H1 (cell line): ENCODE results near the gene IL36RN. TPM values are rescaled to one million over a fixed set of nuclear protein-coding genes. Genes with fewer than 3 reads are reported as not detected.

ENCODE experiments used
- CTCF ChIA-PET: fragments of 300-600 bp; sonication (Branson Sonifier 250); formaldehyde crosslinking; loops from one replicate; lab custom pipeline; 2021; ENCODE audit not compliant: partially characterized antibody; lab: Charles Lee
- POLR2A ChIA-PET: fragments of 300-600 bp; sonication (Branson Sonifier 250); formaldehyde crosslinking; loops from one replicate; lab custom pipeline; 2021; ENCODE audit warnings: inconsistent platforms; ENCODE audit not compliant: partially characterized antibody; lab: Charles Lee
- DNase-seq, 2 experiments: peaks; one replicate each; pipeline versions ENCODE4 v3.0.0 to v3.0.0-alpha.2; 2010 to 2022; ENCODE audit warnings: low spot score in 2 of 2, low read depth in 1 of 2, mixed read lengths in 1 of 2
- FAIRE-seq: peaks from 2 replicates; lab custom pipeline; 2011; peaks lifted over from hg19 to GRCh38; lab: Jason Lieb, UNC
- H2AFZ ChIP-seq: 2 replicates; pipeline ENCODE4 v1.8.1; 2012; ENCODE audit warnings: low read length, inconsistent platforms
- H2AK5ac ChIP-seq: 2 replicates; pipeline ENCODE4 v1.6.1; 2013; ENCODE audit warnings: low read depth, low read length
- H2BK120ac ChIP-seq: replicated peaks from 2 replicates; pipeline ENCODE3; 2013; ENCODE audit warnings: low read depth, low read length, inconsistent platforms
- H2BK12ac ChIP-seq: 2 replicates; pipeline ENCODE4 v1.6.1; 2013; ENCODE audit warnings: low read depth, low read length
- H2BK15ac ChIP-seq: 2 replicates; pipeline ENCODE4 v1.6.1; 2013; ENCODE audit warnings: low read length
- H2BK20ac ChIP-seq: 2 replicates; pipeline ENCODE4 v1.6.1; 2013; ENCODE audit warnings: low read length
- H2BK5ac ChIP-seq: 2 replicates; pipeline ENCODE4 v1.6.1; 2013; ENCODE audit warnings: low read depth, low read length
- H3K14ac ChIP-seq: 2 replicates; pipeline ENCODE4 v1.6.1; 2013; ENCODE audit warnings: inconsistent platforms; ENCODE audit not compliant: insufficient read length
- H3K18ac ChIP-seq: 2 replicates; pipeline ENCODE4 v1.6.1; 2013; ENCODE audit warnings: low read length; ENCODE audit errors: extremely low read depth
- H3K23ac ChIP-seq: 2 replicates; pipeline ENCODE4 v1.6.1; 2013; ENCODE audit warnings: inconsistent platforms; ENCODE audit not compliant: insufficient read length
- H3K23me2 ChIP-seq: 2 replicates; pipeline ENCODE4 v1.6.1; 2013; ENCODE audit warnings: low read depth, low read length
- H3K27ac ChIP-seq: 2 replicates; pipeline ENCODE4 v1.6.1; 2011; ENCODE audit warnings: low read depth, low read length, inconsistent platforms
- H3K27me3 ChIP-seq, 4 experiments: replicated peaks in 1 of 4; 1 replicate in 1 of 4; 2 replicates in 3 of 4; pipeline versions ENCODE4 v1.6.1 to v1.8.1; 2011 to 2013; ENCODE audit warnings: low read length in 3 of 4, mild to moderate bottlenecking in 3 of 4, inconsistent platforms in 2 of 4, mixed read lengths in 2 of 4, moderate library complexity in 1 of 4; ENCODE audit not compliant: control insufficient read depth in 3 of 4, insufficient read depth in 3 of 4; ENCODE audit errors: extremely low read depth in 1 of 4
- H3K36me3 ChIP-seq, 4 experiments: 2 replicates each; pipeline versions ENCODE4 v1.6.1 to v1.8.1; 2011 to 2013; ENCODE audit warnings: mild to moderate bottlenecking in 4 of 4, low read length in 3 of 4, moderate library complexity in 2 of 4, control low read depth in 1 of 4, inconsistent platforms in 1 of 4; ENCODE audit not compliant: insufficient read depth in 4 of 4, control insufficient read depth in 2 of 4
- H3K4ac ChIP-seq: replicated peaks from 2 replicates; pipeline ENCODE3; 2013; ENCODE audit warnings: low read length, low read depth, mixed read lengths, inconsistent platforms; ENCODE audit not compliant: insufficient read length
- H3K4me1 ChIP-seq, 4 experiments: replicated peaks in 1 of 4; 1 replicate in 1 of 4; 2 replicates in 3 of 4; pipeline versions ENCODE4 v1.6.1 to v1.8.1; 2011 to 2013; ENCODE audit warnings: low read length in 3 of 4, inconsistent platforms in 2 of 4, mixed read lengths in 1 of 4; ENCODE audit not compliant: insufficient read depth in 4 of 4, control insufficient read depth in 3 of 4
- H3K4me2 ChIP-seq, 2 experiments: 2 replicates each; pipeline versions ENCODE4 v1.6.1 to v1.8.1; 2011 to 2013; ENCODE audit warnings: low read depth in 2 of 2, low read length in 2 of 2, control low read depth in 1 of 2, inconsistent platforms in 1 of 2, mild to moderate bottlenecking in 1 of 2; ENCODE audit not compliant: insufficient read depth in 1 of 2
- H3K4me3 ChIP-seq, 4 experiments: fragments of 200-600, 300-600 bp in 1 of 4; sonication (generic), shearing (Covaris generic), sonication (Bioruptor Twin) in 1 of 4; 2 replicates each; pipeline versions ENCODE4 v1.5.1 to v1.8.1; 2011 to 2016; ENCODE audit warnings: low read length in 4 of 4, low read depth in 3 of 4, control low read depth in 2 of 4, inconsistent platforms in 2 of 4, mild to moderate bottlenecking in 2 of 4, mixed read lengths in 1 of 4, moderate library complexity in 1 of 4; ENCODE audit not compliant: insufficient read depth in 2 of 4; ENCODE audit errors: extremely low read depth in 1 of 4
- H3K56ac ChIP-seq: replicated peaks from 2 replicates; pipeline ENCODE3; 2013; ENCODE audit warnings: low read depth, mild to moderate bottlenecking, mixed read lengths, low read length, inconsistent platforms; ENCODE audit not compliant: insufficient read length
- H3K79me1 ChIP-seq: 2 replicates; pipeline ENCODE4 v1.6.1; 2013; ENCODE audit warnings: low read depth, low read length, control low read depth
- H3K79me2 ChIP-seq, 2 experiments: 2 replicates each; pipeline versions ENCODE4 v1.6.1 to v1.8.1; 2012 to 2013; ENCODE audit warnings: low read length in 2 of 2, mild to moderate bottlenecking in 2 of 2, inconsistent platforms in 1 of 2; ENCODE audit not compliant: insufficient read depth in 2 of 2, control insufficient read depth in 1 of 2
- H3K9ac ChIP-seq, 4 experiments: replicated peaks in 1 of 4; 1 replicate in 1 of 4; 2 replicates in 3 of 4; pipeline versions ENCODE4 v1.6.1 to v1.8.1; 2011 to 2013; ENCODE audit warnings: low read depth in 3 of 4, low read length in 3 of 4, control low read depth in 2 of 4, mild to moderate bottlenecking in 2 of 4, moderate library complexity in 2 of 4, inconsistent platforms in 1 of 4; ENCODE audit errors: extremely low read depth in 1 of 4
- H3K9me3 ChIP-seq, 2 experiments: 2 replicates each; pipeline versions ENCODE4 v1.6.1 to v1.8.1; 2012 to 2013; ENCODE audit warnings: mild to moderate bottlenecking in 2 of 2, moderate library complexity in 2 of 2, control low read depth in 1 of 2, inconsistent platforms in 1 of 2, low read depth in 1 of 2, low read length in 1 of 2, mixed read lengths in 1 of 2; ENCODE audit not compliant: insufficient read depth in 2 of 2
- H4K20me1 ChIP-seq, 2 experiments: replicated peaks in 1 of 2; 2 replicates each; pipeline versions ENCODE3 to v1.8.1; 2011 to 2013; ENCODE audit warnings: inconsistent platforms in 2 of 2, low read length in 2 of 2, mild to moderate bottlenecking in 1 of 2; ENCODE audit not compliant: insufficient read depth in 2 of 2, control insufficient read depth in 1 of 2
- H4K5ac ChIP-seq: 2 replicates; pipeline ENCODE4 v1.6.1; 2013; ENCODE audit warnings: low read length, low read depth, mixed read lengths, inconsistent platforms; ENCODE audit not compliant: insufficient read length
- H4K8ac ChIP-seq: 2 replicates; pipeline ENCODE4 v1.8.0; 2013; ENCODE audit warnings: mild to moderate bottlenecking, moderate library complexity, low read length, inconsistent platforms; ENCODE audit not compliant: insufficient read depth; ENCODE audit errors: extremely low read depth
- H4K91ac ChIP-seq: replicated peaks from 2 replicates; pipeline ENCODE3; 2013; ENCODE audit warnings: low read length, mixed read lengths, inconsistent platforms; ENCODE audit not compliant: insufficient read length
- BACH1 ChIP-seq: IDR thresholded peaks from 2 replicates; pipeline ENCODE4 v1.6.1; 2012; ENCODE audit warnings: low read length, improper control_type of control experiment
- BRCA1 ChIP-seq: IDR thresholded peaks from 2 replicates; pipeline ENCODE4 v1.6.1; 2012; ENCODE audit warnings: low read depth, low read length, improper control_type of control experiment
- EP300 ChIP-seq, 2 experiments: IDR thresholded peaks; 1 replicate in 1 of 2; 2 replicates in 1 of 2; pipeline ENCODE4 v1.6.1; 2011 to 2012; ENCODE audit warnings: low read depth in 2 of 2, low read length in 2 of 2, mild to moderate bottlenecking in 2 of 2, borderline replicate concordance in 1 of 2, inconsistent platforms in 1 of 2, moderate library complexity in 1 of 2
- FOSL1 ChIP-seq: IDR thresholded peaks from 2 replicates; pipeline ENCODE4 v1.6.1; 2011; ENCODE audit warnings: mild to moderate bottlenecking, low read depth, low read length, moderate library complexity; ENCODE audit not compliant: insufficient read depth
- HDAC6 ChIP-seq: IDR thresholded peaks from one replicate; pipeline ENCODE4 v1.7.1; 2012; ENCODE audit warnings: low read depth, mild to moderate bottlenecking, inconsistent platforms, low read length, moderate library complexity
- JUN ChIP-seq: IDR thresholded peaks from 2 replicates; pipeline ENCODE4 v1.6.1; 2011; ENCODE audit warnings: low read depth, mild to moderate bottlenecking, improper control_type of control experiment, low read length
- JUND ChIP-seq: IDR thresholded peaks from 2 replicates; pipeline ENCODE4 v1.6.1; 2011; ENCODE audit warnings: mild to moderate bottlenecking, improper control_type of control experiment, low read length
- KDM4A ChIP-seq: IDR thresholded peaks from one replicate; pipeline ENCODE4 v1.7.1; 2012; ENCODE audit warnings: low read depth, mild to moderate bottlenecking, moderate library complexity, low read length, inconsistent platforms; ENCODE audit not compliant: severe bottlenecking
- POLR2AphosphoS5 ChIP-seq: IDR thresholded peaks from 2 replicates; pipeline ENCODE4 v1.6.1; 2011; ENCODE audit warnings: low read depth, low read length
- SAP30 ChIP-seq: fragments of 300-600 bp; sonication (generic); IDR thresholded peaks from 2 replicates; pipeline ENCODE4 v1.7.1; 2012; ENCODE audit warnings: low read length, moderate library complexity, mild to moderate bottlenecking, inconsistent platforms; ENCODE audit not compliant: insufficient read depth, insufficient replicate concordance
- SIRT6 ChIP-seq: IDR thresholded peaks from one replicate; pipeline ENCODE4 v1.7.1; 2012; ENCODE audit warnings: low read length, inconsistent platforms
- SIX5 ChIP-seq: IDR thresholded peaks from 2 replicates; pipeline ENCODE4 v1.6.1; 2011; ENCODE audit warnings: mild to moderate bottlenecking, low read depth, low read length
- TCF12 ChIP-seq: IDR thresholded peaks from 2 replicates; pipeline ENCODE4 v1.6.1; 2011; ENCODE audit warnings: low read depth, mild to moderate bottlenecking, low read length
- ZNF274 ChIP-seq: IDR thresholded peaks from 2 replicates; pipeline ENCODE4 v1.7.0; 2012; ENCODE audit warnings: low read length, borderline replicate concordance; ENCODE audit errors: extremely low read depth
- WGBS, 2 experiments: shearing (Covaris generic) in 1 of 2; methylation state at CpG; one replicate each; pipeline versions ENCODE4 v1.1.6 to v1.1.7; 2013 to 2015; ENCODE audit warnings: low lambda C conversion rate in 2 of 2, mixed read lengths in 2 of 2, inconsistent platforms in 1 of 2, low coverage in 1 of 2, missing lambda C conversion rate in 1 of 2; ENCODE audit not compliant: insufficient replicate concordance in 2 of 2, insufficient coverage in 1 of 2, insufficient read length in 1 of 2; ENCODE audit errors: extremely low coverage in 1 of 2, missing lambda C conversion rate in 1 of 2; 5-methylcytosine and 5-hydroxymethylcytosine counted together
- polyA plus RNA-seq, 7 experiments: library from polyadenylated mRNA; depleted of rRNA in 3 of 7; stranded (reverse) in 5 of 7; unstranded in 2 of 7; fragments of >200 nt in 5 of 7; fragments of 200-250 nt in 2 of 7; gene quantifications; 1 replicate in 5 of 7; 2 replicates in 1 of 7; 4 replicates in 1 of 7; pipeline versions ENCODE4 v1.2.1 to v1.2.3, GENCODE V29; 2011 to 2013; ENCODE audit warnings: missing spikeins in 2 of 7, mixed read lengths in 2 of 7
- total RNA-seq: library from RNA; stranded (reverse); fragmentation: NEBNext Ultra II Directional; extraction: Animal tissue kit (Norgen Biotek cat#: 25700); gene quantifications from 2 replicates; pipeline ENCODE4 v1.2.1, GENCODE V29; 2021
- TF ChIP-seq, protein P1 (sequence below): IDR thresholded peaks from 2 replicates; pipeline ENCODE4 v1.6.1; 2012; ENCODE audit warnings: inconsistent platforms

Gene IL36RN
- total and polyA plus RNA-seq, 2 of the 8 experiments (the other 6 are each of a cell fraction or from before 2014, with no cell fraction given), result not detected

DNA sequence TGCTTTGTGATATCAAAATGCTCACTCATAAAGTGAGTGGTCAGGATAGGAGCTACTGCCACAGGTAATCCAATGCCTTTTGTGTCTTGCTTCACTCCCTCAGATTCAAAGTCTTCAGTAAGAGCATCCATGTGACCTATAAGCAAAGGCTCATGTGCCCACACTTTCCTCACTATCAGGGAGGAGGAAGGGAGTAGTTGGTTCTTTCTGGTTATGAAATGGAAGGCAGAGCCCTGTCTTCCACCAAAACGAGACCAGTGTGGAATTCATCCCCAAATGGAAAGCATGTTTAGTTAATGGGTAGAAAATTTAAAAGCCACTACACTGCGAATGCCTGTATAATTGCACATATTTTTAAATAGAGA, 34.6 kb downstream of the IL36RN start:
- no peak for DNase-seq
- CTCF ChIA-PET, result interaction anchor here (0.5 kb wide), 1 partner anchor 289 kb away, joined by 3 read pairs; no protein-coding TSS in a partner anchor
- TF ChIP-seq ZNF274 (no peak), POLR2AphosphoS5 (no peak), JUND (no peak), FOSL1 (no peak), KDM4A (no peak), SAP30 (no peak), BACH1 (no peak), TCF12 (no peak), EP300 (IDR thresholded peaks at IDR 0.05; ENCODE audit: borderline replicate concordance in 1 of 2, low read depth in 2 of 2, low read length in 2 of 2) (no peak), SIRT6 (no peak), SIX5 (no peak), BRCA1 (no peak), HDAC6 (no peak), JUN (no peak)
- TF ChIP-seq, protein P1, sequence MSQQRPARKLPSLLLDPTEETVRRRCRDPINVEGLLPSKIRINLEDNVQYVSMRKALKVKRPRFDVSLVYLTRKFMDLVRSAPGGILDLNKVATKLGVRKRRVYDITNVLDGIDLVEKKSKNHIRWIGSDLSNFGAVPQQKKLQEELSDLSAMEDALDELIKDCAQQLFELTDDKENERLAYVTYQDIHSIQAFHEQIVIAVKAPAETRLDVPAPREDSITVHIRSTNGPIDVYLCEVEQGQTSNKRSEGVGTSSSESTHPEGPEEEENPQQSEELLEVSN, result no peak

More for the DNA sequence above, 34.6 kb downstream of the IL36RN start:
- H3K9ac ChIP-seq, result no peak overlapping the region
- no peak overlapping the region for H3K14ac ChIP-seq
- FAIRE-seq, result no peak
- H3K23me2 ChIP-seq, result no peaks in the 10 kb centered on the region
- H4K8ac ChIP-seq, result no peak overlapping the region
- H3K27me3 ChIP-seq, result no peaks in the 10 kb centered on the region
- H2BK20ac ChIP-seq, result no peak overlapping the region
- H3K4me2 ChIP-seq, result no peak overlapping the region
- no peaks in the 10 kb centered on the region for H4K20me1 ChIP-seq
- H3K23ac ChIP-seq, result no peak overlapping the region
- H3K4me3 ChIP-seq, result no peak overlapping the region
- H3K27ac ChIP-seq, result no peak overlapping the region
- H2BK120ac ChIP-seq, result no peak overlapping the region
- no peak overlapping the region for H2BK15ac ChIP-seq
- no peak overlapping the region for H2BK12ac ChIP-seq
- POLR2A ChIA-PET, result no interaction called here
- no peak overlapping the region for H3K18ac ChIP-seq
- H2AFZ ChIP-seq, result no peak overlapping the region
- no peaks in the 10 kb centered on the region for H3K4me1 ChIP-seq
- no peaks in the 10 kb centered on the region; a peak in 1 of 4 replicates for H3K9me3 ChIP-seq
- no peaks in the 10 kb centered on the region for H3K36me3 ChIP-seq
- no peaks in the 10 kb centered on the region for H3K79me1 ChIP-seq
- H3K79me2 ChIP-seq, result no peaks in the 10 kb centered on the region
- H2BK5ac ChIP-seq, result no peak overlapping the region
- no peak overlapping the region for H2AK5ac ChIP-seq
- H3K4ac ChIP-seq, result no peak overlapping the region
- 27% methylated on average over 2 of the region's 2 CpGs; no CpG with 5 or more reads in 1 of the 2 experiments for WGBS, 2 experiments
- H4K91ac ChIP-seq, result no peak overlapping the region
- no peak overlapping the region for H4K5ac ChIP-seq
- no peak overlapping the region for H3K56ac ChIP-seq
